Mesenchymal stem cell (in vitro differentiated cells and primary cell): ENCODE data around the gene RYR2.
"Not testable (repeated sequence)": the region's sequence is repeated elsewhere in the genome, so short reads cannot be mapped to it uniquely, and the experiment has no call there.

Experiments used
- DNase-seq: peaks from one replicate; pipeline ENCODE4 v3.0.0-alpha.2; 2013
- H2AFZ ChIP-seq: one replicate; pipeline ENCODE4 v1.6.1; 2013; ENCODE audit warnings: low read depth, mild to moderate bottlenecking, control low read depth, inconsistent platforms, low read length, moderate library complexity
- H2AK5ac ChIP-seq: 2 replicates; pipeline ENCODE4 v1.6.1; 2013; ENCODE audit warnings: low read length, moderate library complexity, mild to moderate bottlenecking, inconsistent platforms; ENCODE audit not compliant: severe bottlenecking
- H2BK120ac ChIP-seq: one replicate; pipeline ENCODE4 v1.6.1; 2013; ENCODE audit warnings: low read depth, mild to moderate bottlenecking, inconsistent platforms, low read length, moderate library complexity
- H2BK12ac ChIP-seq, 2 experiments: one replicate each; pipeline ENCODE4 v1.6.1; 2013; ENCODE audit warnings: inconsistent platforms in 2 of 2, low read length in 2 of 2, mild to moderate bottlenecking in 2 of 2, moderate library complexity in 2 of 2, control low read depth in 1 of 2
- H2BK15ac ChIP-seq: one replicate; pipeline ENCODE4 v1.6.1; 2013; ENCODE audit warnings: mild to moderate bottlenecking, low read depth, inconsistent platforms; ENCODE audit not compliant: poor library complexity, severe bottlenecking
- H2BK5ac ChIP-seq: 2 replicates; pipeline ENCODE4 v1.6.1; 2013; ENCODE audit warnings: low read depth, mild to moderate bottlenecking, low read length, control low read depth, inconsistent platforms; ENCODE audit not compliant: poor library complexity, severe bottlenecking
- H3K14ac ChIP-seq, 2 experiments: one replicate each; pipeline ENCODE4 v1.6.1; 2013; ENCODE audit warnings: inconsistent platforms in 2 of 2, low read length in 2 of 2, control low read depth in 1 of 2, mild to moderate bottlenecking in 1 of 2, moderate library complexity in 1 of 2
- H3K18ac ChIP-seq, 2 experiments: one replicate each; pipeline ENCODE4 v1.6.1; 2013; ENCODE audit warnings: inconsistent platforms in 2 of 2, low read length in 2 of 2, control low read depth in 1 of 2, low read depth in 1 of 2, mild to moderate bottlenecking in 1 of 2
- H3K23ac ChIP-seq, 2 experiments: one replicate each; pipeline ENCODE4 v1.6.1; 2013; ENCODE audit warnings: inconsistent platforms in 2 of 2, low read length in 2 of 2, mild to moderate bottlenecking in 2 of 2, moderate library complexity in 2 of 2, control low read depth in 1 of 2
- H3K27ac ChIP-seq: 2 replicates; pipeline ENCODE4 v1.5.1; 2013; ENCODE audit warnings: mild to moderate bottlenecking, moderate library complexity, low read length, control low read depth, inconsistent platforms; ENCODE audit not compliant: poor library complexity, severe bottlenecking
- H3K27me3 ChIP-seq, 2 experiments: 2 replicates each; pipeline versions ENCODE4 v1.6.1 to v1.7.0; 2013; ENCODE audit warnings: low read length in 2 of 2, mild to moderate bottlenecking in 2 of 2, moderate library complexity in 2 of 2, control low read depth in 1 of 2, inconsistent platforms in 1 of 2; ENCODE audit not compliant: control insufficient read depth in 1 of 2, insufficient read depth in 1 of 2
- H3K36me3 ChIP-seq, 2 experiments: 2 replicates each; pipeline versions ENCODE4 v1.6.1 to v1.7.0; 2013; ENCODE audit warnings: low read length in 2 of 2, control low read depth in 1 of 2, inconsistent platforms in 1 of 2, low read depth in 1 of 2, mild to moderate bottlenecking in 1 of 2; ENCODE audit not compliant: insufficient read depth in 2 of 2, control insufficient read depth in 1 of 2
- H3K4ac ChIP-seq, 2 experiments: one replicate each; pipeline ENCODE4 v1.6.1; 2013; ENCODE audit warnings: inconsistent platforms in 2 of 2, low read length in 2 of 2, mild to moderate bottlenecking in 2 of 2, moderate library complexity in 2 of 2, control low read depth in 1 of 2, low read depth in 1 of 2
- H3K4me1 ChIP-seq: 2 replicates; pipeline ENCODE4 v1.6.1; 2013; ENCODE audit warnings: low read depth, low read length, control low read depth; ENCODE audit not compliant: control insufficient read depth, insufficient read depth
- H3K4me2 ChIP-seq: 2 replicates; pipeline ENCODE4 v1.6.1; 2013; ENCODE audit warnings: low read length, mild to moderate bottlenecking, inconsistent platforms; ENCODE audit not compliant: poor library complexity, severe bottlenecking
- H3K4me3 ChIP-seq, 2 experiments: 2 replicates each; pipeline versions ENCODE4 v1.5.1 to v1.7.0; 2013; ENCODE audit warnings: low read length in 2 of 2, mild to moderate bottlenecking in 2 of 2, control low read depth in 1 of 2, low read depth in 1 of 2; ENCODE audit not compliant: insufficient read depth in 1 of 2
- H3K79me1 ChIP-seq: replicated peaks from 2 replicates; pipeline ENCODE4 v1.6.1; 2013; ENCODE audit warnings: mild to moderate bottlenecking, control low read depth, low read length, inconsistent platforms; ENCODE audit not compliant: poor library complexity, severe bottlenecking
- H3K9ac ChIP-seq: 2 replicates; pipeline ENCODE4 v1.7.0; 2013; ENCODE audit warnings: mild to moderate bottlenecking, low read length, moderate library complexity
- H3K9me3 ChIP-seq: 2 replicates; pipeline ENCODE4 v1.7.0; 2013; ENCODE audit warnings: mild to moderate bottlenecking, low read length; ENCODE audit not compliant: control insufficient read depth
- H4K8ac ChIP-seq: one replicate; pipeline ENCODE4 v1.6.1; 2013; ENCODE audit warnings: inconsistent platforms, mild to moderate bottlenecking, low read length, moderate library complexity
- H4K91ac ChIP-seq: one replicate; pipeline ENCODE4 v1.6.1; 2013; ENCODE audit warnings: mild to moderate bottlenecking, low read length, inconsistent platforms
- WGBS: methylation state at CpG from one replicate; pipeline ENCODE4 v1.1.7; 2013; ENCODE audit warnings: mixed read lengths; 5-methylcytosine and 5-hydroxymethylcytosine counted together

RYR2 gene

DNA sequence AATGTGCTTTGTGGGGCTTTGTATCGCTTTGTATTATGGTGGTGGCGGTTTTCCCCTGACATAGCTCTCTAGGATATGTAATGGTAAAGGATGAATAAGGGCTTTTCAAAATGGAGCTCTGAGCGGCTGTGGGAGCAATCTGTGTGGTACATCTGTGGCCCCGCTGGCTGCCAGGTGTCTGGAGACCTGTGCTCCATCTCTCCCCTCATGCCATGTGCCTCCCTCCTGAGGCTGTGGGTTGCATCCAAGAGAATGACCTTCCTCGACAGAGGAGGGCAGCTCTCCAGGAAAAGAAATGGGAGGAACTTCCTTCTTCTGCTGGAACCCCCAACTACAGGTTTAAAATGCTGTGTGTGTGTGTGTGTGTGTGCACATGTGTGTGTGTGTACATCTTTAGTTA is 78.7 kb downstream of the RYR2 start:
- Histone ChIP-seq H3K9ac (no peak overlapping the region), H3K18ac (no peak overlapping the region), H2BK120ac (no peak overlapping the region), H3K27me3 (no peaks in the 10 kb centered on the region), H2BK15ac (no peak overlapping the region), H2AK5ac (no peak overlapping the region), H4K8ac (no peak overlapping the region), H3K79me1 (no peaks in the 10 kb centered on the region), H3K14ac (no peak overlapping the region), H4K91ac (no peak overlapping the region), H3K27ac (no peak overlapping the region), H2AFZ (no peak overlapping the region), H3K36me3 (no peaks in the 10 kb centered on the region), H3K4me1 (no peaks in the 10 kb centered on the region), H3K23ac (no peak overlapping the region), H3K9me3 (no peaks in the 10 kb centered on the region), H3K4ac (no peak overlapping the region), H2BK12ac (no peak overlapping the region), H2BK5ac (no peak overlapping the region), H3K4me2 (no peak overlapping the region), H3K4me3 (no peak overlapping the region)
- 83% methylated on average over 5 of the region's 5 CpGs for WGBS
- DNase-seq, result no peak

DNA sequence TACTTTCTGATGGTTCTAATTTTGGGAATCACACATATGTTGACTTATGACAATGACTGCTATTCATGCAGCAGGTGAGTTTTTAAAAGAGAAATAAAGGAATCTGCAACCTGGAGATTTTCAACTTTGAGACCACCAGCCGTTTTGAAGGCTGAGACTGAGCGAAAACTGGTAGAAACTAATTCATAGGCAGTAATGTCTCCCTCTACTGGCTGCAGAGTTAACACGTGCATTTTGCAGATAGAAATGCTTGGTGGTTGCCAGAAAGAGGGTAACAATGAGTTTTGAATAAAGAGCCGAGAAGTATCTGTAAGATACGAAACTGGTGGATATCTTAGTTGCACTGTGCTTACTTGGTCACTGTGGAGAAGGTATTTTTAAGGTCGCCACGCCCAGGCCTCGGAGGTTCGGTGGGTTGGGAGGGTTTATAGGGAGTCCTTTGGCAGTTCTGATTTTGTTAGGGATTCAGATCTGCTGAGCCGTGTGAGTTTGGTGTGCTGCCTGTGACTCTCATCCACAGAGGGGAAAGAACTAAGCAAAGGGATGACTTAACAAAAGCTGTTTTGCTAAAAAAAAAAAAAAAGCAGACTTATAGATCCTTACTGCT is 83.0 kb downstream of the RYR2 start:
- Histone ChIP-seq H2AFZ (no peak overlapping the region), H2BK12ac (no peak overlapping the region), H2BK5ac (no peak overlapping the region), H4K91ac (no peak overlapping the region), H3K27me3 (no peaks in the 10 kb centered on the region), H3K27ac (no peak overlapping the region), H3K4me1 (no peaks in the 10 kb centered on the region), H2BK120ac (no peak overlapping the region), H4K8ac (no peak overlapping the region), H3K36me3 (no peaks in the 10 kb centered on the region), H2BK15ac (no peak overlapping the region), H3K4me2 (no peak overlapping the region), H3K4me3 (no peak overlapping the region), H3K79me1 (no peaks in the 10 kb centered on the region), H3K9me3 (peaks cover 7% of the 10 kb centered on the region), H3K23ac (no peak overlapping the region), H3K4ac (no peak overlapping the region), H3K14ac (no peak overlapping the region), H3K9ac (no peak overlapping the region), H3K18ac (no peak overlapping the region), H2AK5ac (no peak overlapping the region)
- no peak for DNase-seq
- WGBS, result 68% methylated on average over 9 of the region's 10 CpGs

DNA sequence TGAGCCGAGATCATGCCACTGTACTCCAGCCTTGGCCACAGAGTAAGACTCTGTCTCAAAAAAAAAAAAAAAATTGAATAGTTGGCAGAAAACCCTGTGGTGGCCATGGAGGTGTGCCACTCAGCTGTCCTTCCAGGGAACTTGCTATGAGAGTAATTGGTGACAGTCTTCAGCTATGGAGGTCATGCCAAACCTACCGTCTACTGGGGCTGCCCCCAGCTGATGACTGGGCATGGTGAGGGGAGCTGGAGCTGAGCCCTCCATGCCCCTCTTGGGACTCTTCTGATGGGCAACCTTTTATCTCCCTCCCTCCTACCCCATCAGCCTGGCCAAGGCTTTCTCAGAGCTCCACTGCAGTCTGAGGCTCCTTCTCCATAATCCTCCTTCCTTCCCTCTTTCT is 84.2 kb downstream of the RYR2 start:
- H3K14ac ChIP-seq, result no peak overlapping the region
- 86% methylated on average over 2 of the region's 2 CpGs for WGBS
- H3K27ac ChIP-seq, result no peak overlapping the region
- no peak overlapping the region for H2BK5ac ChIP-seq
- H2AFZ ChIP-seq, result no peak overlapping the region
- H3K4me3 ChIP-seq, result no peak overlapping the region
- no peak overlapping the region for H2AK5ac ChIP-seq
- H2BK120ac ChIP-seq, result no peak overlapping the region
- no peak overlapping the region for H3K18ac ChIP-seq
- DNase-seq, result no peak
- no peaks in the 10 kb centered on the region for H3K4me1 ChIP-seq
- no peaks in the 10 kb centered on the region for H3K36me3 ChIP-seq
- H2BK12ac ChIP-seq, result no peak overlapping the region
- peaks cover 8% of the 10 kb centered on the region for H3K9me3 ChIP-seq
- no peak overlapping the region for H3K9ac ChIP-seq
- no peak overlapping the region for H3K4me2 ChIP-seq
- H2BK15ac ChIP-seq, result no peak overlapping the region
- no peak overlapping the region for H3K4ac ChIP-seq
- H4K91ac ChIP-seq, result no peak overlapping the region
- no peak overlapping the region for H4K8ac ChIP-seq
- H3K27me3 ChIP-seq, result no peaks in the 10 kb centered on the region
- H3K79me1 ChIP-seq, result no peaks in the 10 kb centered on the region
- no peak overlapping the region for H3K23ac ChIP-seq

DNA sequence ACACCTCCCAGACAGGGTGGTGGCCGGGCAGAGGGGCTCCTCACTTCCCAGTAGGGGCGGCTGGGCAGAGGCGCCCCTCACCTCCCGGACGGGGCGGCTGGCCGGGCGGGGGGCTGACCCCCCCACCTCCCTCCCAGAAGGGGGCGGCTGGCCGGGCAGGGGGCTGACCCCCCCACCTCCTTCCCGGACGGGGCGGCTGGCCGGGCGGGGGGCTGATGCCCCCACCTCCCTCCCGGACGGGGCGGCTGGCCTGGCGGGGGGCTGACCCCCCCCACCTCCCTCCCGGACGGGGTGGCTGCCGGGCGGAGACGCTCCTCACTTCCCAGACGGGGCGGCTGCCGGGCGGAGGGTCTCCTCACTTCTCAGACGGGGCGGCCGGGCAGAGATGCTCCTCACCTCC is 85.3 kb downstream of the RYR2 start:
- not testable (repeated sequence) for H2AFZ ChIP-seq, H2BK12ac ChIP-seq, H3K36me3 ChIP-seq, H3K18ac ChIP-seq, H3K23ac ChIP-seq, H3K4ac ChIP-seq, H3K4me3 ChIP-seq, H3K9ac ChIP-seq, H4K91ac ChIP-seq, H2BK15ac ChIP-seq, H4K8ac ChIP-seq, H2BK120ac ChIP-seq, H3K79me1 ChIP-seq, H2AK5ac ChIP-seq, H3K4me2 ChIP-seq, H3K14ac ChIP-seq, H3K27me3 ChIP-seq, DNase-seq, H2BK5ac ChIP-seq, H3K4me1 ChIP-seq, H3K27ac ChIP-seq
- H3K9me3 ChIP-seq, result peaks cover 16% of the 10 kb centered on the region
- 87% methylated on average over 4 of the region's 31 CpGs for WGBS
